NCI-H187 (cell line): ENCODE measurements around the gene KRT31.
"Not testable (repeated sequence)": the region's sequence is repeated elsewhere in the genome, so short reads cannot be mapped to it uniquely, and the experiment has no call there.

ENCODE experiments used
- DNase-seq, 2 experiments: peaks; one replicate each; lab custom pipeline; 2025; lab: John Stamatoyannopoulos, UW

The KRT31 gene

GRCh38 chr17:41390411-41390938, 6.9 kb downstream of the KRT31 start:
- DNase-seq, result no peak

- no peak for DNase-seq
Measured at GRCh38 chr17:41387670-41388069, 9.7 kb downstream of the KRT31 start.

GRCh38 chr17:41386227-41386626, 11.2 kb downstream of the KRT31 start:
- no peak for DNase-seq

- no peak for DNase-seq
Measured at GRCh38 chr17:41383690-41384089, 13.7 kb downstream of the KRT31 start.

GRCh38 chr17:41382394-41382793, 15.0 kb downstream of the KRT31 start:
- DNase-seq, result no peak

- DNase-seq, result not testable (repeated sequence)
Measured at GRCh38 chr17:41381943-41382342, 15.5 kb downstream of the KRT31 start, which contains the start of gene KRT34. Gene KRT34, minus strand, starts transcription at chr17:41382306. Its CDS starts 60 bp downstream, at chr17:41382246.

GRCh38 chr17:41380091-41380490, 17.3 kb downstream of the KRT31 start:
- not testable (repeated sequence) for DNase-seq

- no peak for DNase-seq
Measured at GRCh38 chr17:41377546-41377945, 19.9 kb downstream of the KRT31 start.

- no peak for DNase-seq
Measured at GRCh38 chr17:41369713-41370112, 27.7 kb downstream of the KRT31 start, which contains the start of gene KRT33B. Gene KRT33B, minus strand, starts transcription at chr17:41369813. Its CDS starts 63 bp downstream, at chr17:41369750.

GRCh38 chr17:41369023-41369422, 28.4 kb downstream of the KRT31 start:
- no peak for DNase-seq

GRCh38 chr17:41367426-41368075, 29.9 kb downstream of the KRT31 start:
- DNase-seq, result no peak

- DNase-seq, result no peak
Measured at GRCh38 chr17:41366070-41366469, 31.3 kb downstream of the KRT31 start.

GRCh38 chr17:41363881-41364280, 33.5 kb downstream of the KRT31 start:
- no peak for DNase-seq

- DNase-seq, result no peak
Measured at GRCh38 chr17:41360296-41360995, 37.0 kb downstream of the KRT31 start.

GRCh38 chr17:41354536-41354935, 42.9 kb downstream of the KRT31 start:
- DNase-seq, result no peak

- no peak for DNase-seq
Measured at GRCh38 chr17:41352597-41353366, 44.6 kb downstream of the KRT31 start.

GRCh38 chr17:41351177-41351576, 46.2 kb downstream of the KRT31 start:
- no peak for DNase-seq

- DNase-seq, result not testable (repeated sequence)
Measured at GRCh38 chr17:41350381-41350878, 47.0 kb downstream of the KRT31 start, which contains the start of gene KRT33A. Gene KRT33A, minus strand, starts transcription at chr17:41350828. Its CDS starts 61 bp downstream, at chr17:41350767.

- no peak for DNase-seq
Measured at GRCh38 chr17:41347869-41348760, 49.3 kb downstream of the KRT31 start.

GRCh38 chr17:41346421-41346820, 51.0 kb downstream of the KRT31 start:
- not testable (repeated sequence) for DNase-seq

- no peak for DNase-seq
Measured at GRCh38 chr17:41345992-41346391, 51.4 kb downstream of the KRT31 start.
